ENCODE measurements around the gene C19orf38. TPM values are rescaled to one million over a fixed set of nuclear protein-coding genes. Genes with fewer than 3 reads are reported as not detected.
"Not testable (repeated sequence)": the region's sequence is repeated elsewhere in the genome, so short reads cannot be mapped to it uniquely, and the experiment has no call there.

Gene C19orf38
- total RNA-seq, 1 experiment from 2014 or later = not detected

DNA sequence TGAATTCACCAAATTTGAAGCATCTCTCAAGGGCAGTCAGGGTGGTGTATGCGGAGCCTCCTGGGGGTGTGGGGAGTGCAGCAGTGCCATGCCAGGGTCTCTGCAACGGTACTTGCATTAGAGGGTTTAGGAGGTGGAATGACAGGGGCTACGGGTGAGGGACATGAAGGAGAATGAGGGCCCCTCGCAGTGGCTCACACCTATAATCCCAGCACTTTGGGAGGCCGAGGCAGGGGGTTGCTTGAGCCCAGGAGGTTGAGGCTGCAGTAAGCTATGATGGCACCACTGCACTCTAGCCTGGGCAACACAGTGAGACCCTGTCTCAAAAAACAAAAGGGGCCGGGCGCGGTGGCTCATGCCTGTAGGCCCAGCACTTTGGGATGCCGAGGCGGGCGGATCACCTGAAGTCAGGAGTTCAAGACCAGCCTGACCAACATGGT is 21.7 kb downstream of the C19orf38 start:
- Mint-ChIP-seq H3K4me1 (peaks cover 23% of the 10 kb centered on the region), H3K27ac (peak overlapping the region; percentile 93; the same call in 1 of the 2 replicates), H3K4me3 (peak overlapping the region; percentile 71)
- ATAC-seq; H3K9me3 Mint-ChIP-seq; DNase-seq (ENCODE audit: low spot score); H3K36me3 Mint-ChIP-seq; H3K27me3 Mint-ChIP-seq (ENCODE audit: low read depth): not testable (repeated sequence)
- ChIA-PET CTCF (interaction anchor here (0.6 to 6.0 kb wide), 10 partner anchors 8 to 153 kb away, joined by 3 to 70 read pairs (median 24); partner anchors contain the start of genes DNM2 and TMED1), POLR2A (interaction anchor here (0.5 to 1.4 kb wide), 6 partner anchors 19 to 1724 kb away, joined by 3 to 8 read pairs (median 4); no protein-coding TSS in a partner anchor)
- TF ChIP-seq GTF2I (CRISPR knock-in tag; conservative IDR thresholded peaks at IDR 0.05) (peak; percentile 57; the same call in 1 of the 2 replicates), ZNF121 (CRISPR knock-in tag; IDR thresholded peaks at IDR 0.05) (peak; percentile 94)

DNA sequence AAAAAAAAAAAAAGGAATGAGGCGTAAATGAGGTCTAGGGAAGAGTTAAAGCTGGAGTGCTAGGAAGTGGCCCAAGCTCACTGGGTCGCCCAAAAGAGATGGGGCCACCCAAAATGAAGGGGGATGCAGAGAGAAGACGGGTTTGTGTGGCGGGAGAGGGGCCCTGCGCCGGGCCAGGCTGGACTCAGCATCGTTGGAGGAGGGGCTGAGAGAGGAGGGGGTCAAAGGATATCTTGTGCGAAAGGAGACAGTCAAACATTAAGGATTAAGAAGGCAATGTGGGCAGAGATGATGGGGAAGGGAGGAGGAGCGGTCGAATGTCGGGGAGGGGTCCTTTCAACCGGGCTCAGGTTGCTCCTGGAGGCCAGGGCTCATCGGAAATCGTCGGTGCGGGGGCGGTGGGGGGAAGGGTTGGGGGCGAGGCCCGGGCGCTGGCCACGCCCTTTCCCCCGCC is 22.3 kb downstream of the C19orf38 start:
- no peaks in the 10 kb centered on the region; the same call in 1 of the 2 replicates for H3K27me3 Mint-ChIP-seq (ENCODE audit: low read depth)
- ChIA-PET POLR2A (interaction anchor here (0.5 to 2.5 kb wide), 9 partner anchors 18 to 1725 kb away, joined by 3 to 12 read pairs (median 3); partner anchors contain the start of gene TMED1), CTCF (interaction anchor here (0.5 to 6.0 kb wide), 37 partner anchors 9 to 357 kb away, joined by 3 to 70 read pairs (median 4); partner anchors contain the start of genes C19orf38, DNM2, LDLR and QTRT1)
- no peak for DNase-seq (ENCODE audit: low spot score)
- 0 out of 2 replicates have a peak, but pooled peaks cover 7% of the 10 kb centered on the region for H3K36me3 Mint-ChIP-seq
- H3K4me3 Mint-ChIP-seq = peak overlapping the region; percentile 71
- H3K9me3 Mint-ChIP-seq = no peaks in the 10 kb centered on the region
- H3K27ac Mint-ChIP-seq = peak overlapping the region; percentile 93
- TF ChIP-seq FOXK1 (CRISPR knock-in tag; IDR thresholded peaks at IDR 0.05) (no peak), NFE2L1 (CRISPR knock-in tag; IDR thresholded peaks at IDR 0.05) (0 out of 2 replicates have a peak, but pooled peaks have one; percentile 26)
- ATAC-seq = peak; percentile 64; the same call in 1 of the 2 replicates
- H3K4me1 Mint-ChIP-seq = peaks cover 23% of the 10 kb centered on the region

DNA sequence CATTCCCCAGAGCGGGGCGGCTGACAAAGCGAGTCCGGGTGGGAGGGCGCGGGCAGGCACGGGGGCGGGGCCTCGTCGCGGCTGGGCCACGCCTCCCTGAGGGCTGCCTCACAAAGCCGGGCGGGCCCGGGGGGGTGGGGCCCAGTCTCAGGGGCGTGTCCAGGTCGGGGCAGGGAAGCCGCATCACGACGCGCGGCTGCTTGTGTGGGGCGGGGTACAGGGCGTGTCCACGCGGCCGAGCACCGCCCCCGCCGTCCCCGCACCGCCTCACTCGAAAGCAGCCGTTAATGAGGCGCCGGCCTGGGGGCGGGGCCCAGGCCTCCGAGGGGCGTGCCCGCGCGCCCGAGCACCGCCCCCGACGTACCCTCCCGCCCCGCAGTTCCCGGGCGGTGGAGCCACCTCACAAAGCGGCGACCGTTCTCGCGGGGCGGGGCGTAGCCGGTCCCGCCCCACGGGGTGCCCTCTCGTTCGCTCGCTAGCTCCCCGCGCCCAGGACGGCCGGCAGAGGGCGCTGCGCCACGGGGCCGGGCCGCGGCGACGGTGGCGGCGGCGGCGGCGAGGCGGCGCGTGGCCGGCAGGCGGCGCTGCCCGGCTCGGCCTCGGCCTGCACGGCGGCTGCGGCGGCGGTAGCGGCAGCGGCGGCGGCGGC is 22.9 kb downstream of the C19orf38 start, which contains the start of gene CARM1:
TSS of gene CARM1 (plus strand) at position 599 of the 649 bp plus-strand sequence. CDS start 150 bp downstream, outside the sequence.
- Mint-ChIP-seq H3K27me3 (ENCODE audit: low read depth) (no peaks in the 10 kb centered on the region; the same call in 1 of the 2 replicates), H3K4me1 (peaks cover 23% of the 10 kb centered on the region), H3K27ac (peak within 1 kb of the TSS; percentile 93), H3K4me3 (peak within 1 kb of the TSS; percentile 90), H3K9me3 (no peaks in the 10 kb centered on the region), H3K36me3 (0 out of 2 replicates have a peak, but pooled peaks cover 7% of the 10 kb centered on the region)
- CTCF ChIA-PET = interaction anchor here (0.5 to 6.0 kb wide), 35 partner anchors 9 to 357 kb away, joined by 3 to 70 read pairs (median 4); partner anchors contain the start of genes C19orf38, DNM2, LDLR and QTRT1
- ATAC-seq = peak; percentile 90
- DNase-seq (ENCODE audit: low spot score) = peak; percentile 99
- POLR2A ChIA-PET = interaction anchor here (0.6 to 2.5 kb wide), 4 partner anchors 18 to 144 kb away, joined by 3 to 12 read pairs (median 3); partner anchors contain the start of gene TMED1
- no peak for TF ChIP-seq ZNF423 (CRISPR knock-in tag; IDR thresholded peaks at IDR 0.05)
- 0 out of 2 replicates have a peak, but pooled peaks have one; percentile 9 for TF ChIP-seq NFYB (CRISPR knock-in tag; conservative IDR thresholded peaks at IDR 0.05; ENCODE audit: low read depth)
- TF ChIP-seq, protein P1, sequence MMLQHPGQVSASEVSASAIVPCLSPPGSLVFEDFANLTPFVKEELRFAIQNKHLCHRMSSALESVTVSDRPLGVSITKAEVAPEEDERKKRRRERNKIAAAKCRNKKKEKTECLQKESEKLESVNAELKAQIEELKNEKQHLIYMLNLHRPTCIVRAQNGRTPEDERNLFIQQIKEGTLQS (CRISPR knock-in tag; conservative IDR thresholded peaks at IDR 0.05) = no peak
- TF ChIP-seq, protein P2, sequence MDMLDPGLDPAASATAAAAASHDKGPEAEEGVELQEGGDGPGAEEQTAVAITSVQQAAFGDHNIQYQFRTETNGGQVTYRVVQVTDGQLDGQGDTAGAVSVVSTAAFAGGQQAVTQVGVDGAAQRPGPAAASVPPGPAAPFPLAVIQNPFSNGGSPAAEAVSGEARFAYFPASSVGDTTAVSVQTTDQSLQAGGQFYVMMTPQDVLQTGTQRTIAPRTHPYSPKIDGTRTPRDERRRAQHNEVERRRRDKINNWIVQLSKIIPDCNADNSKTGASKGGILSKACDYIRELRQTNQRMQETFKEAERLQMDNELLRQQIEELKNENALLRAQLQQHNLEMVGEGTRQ (CRISPR knock-in tag; IDR thresholded peaks at IDR 0.05) = peak; percentile 28; the same call in 1 of the 2 replicates
- TF ChIP-seq SOX15 (CRISPR knock-in tag; IDR thresholded peaks at IDR 0.05) = no peak
- TF ChIP-seq NR3C1 (CRISPR knock-in tag; conservative IDR thresholded peaks at IDR 0.05; ENCODE audit: low read depth) = no peak
- no peak for TF ChIP-seq ZNF416 (CRISPR knock-in tag; IDR thresholded peaks at IDR 0.05)
- TF ChIP-seq, protein P3, sequence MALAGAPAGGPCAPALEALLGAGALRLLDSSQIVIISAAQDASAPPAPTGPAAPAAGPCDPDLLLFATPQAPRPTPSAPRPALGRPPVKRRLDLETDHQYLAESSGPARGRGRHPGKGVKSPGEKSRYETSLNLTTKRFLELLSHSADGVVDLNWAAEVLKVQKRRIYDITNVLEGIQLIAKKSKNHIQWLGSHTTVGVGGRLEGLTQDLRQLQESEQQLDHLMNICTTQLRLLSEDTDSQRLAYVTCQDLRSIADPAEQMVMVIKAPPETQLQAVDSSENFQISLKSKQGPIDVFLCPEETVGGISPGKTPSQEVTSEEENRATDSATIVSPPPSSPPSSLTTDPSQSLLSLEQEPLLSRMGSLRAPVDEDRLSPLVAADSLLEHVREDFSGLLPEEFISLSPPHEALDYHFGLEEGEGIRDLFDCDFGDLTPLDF (CRISPR knock-in tag; IDR thresholded peaks at IDR 0.05) = no peak
- TF ChIP-seq, protein P4, sequence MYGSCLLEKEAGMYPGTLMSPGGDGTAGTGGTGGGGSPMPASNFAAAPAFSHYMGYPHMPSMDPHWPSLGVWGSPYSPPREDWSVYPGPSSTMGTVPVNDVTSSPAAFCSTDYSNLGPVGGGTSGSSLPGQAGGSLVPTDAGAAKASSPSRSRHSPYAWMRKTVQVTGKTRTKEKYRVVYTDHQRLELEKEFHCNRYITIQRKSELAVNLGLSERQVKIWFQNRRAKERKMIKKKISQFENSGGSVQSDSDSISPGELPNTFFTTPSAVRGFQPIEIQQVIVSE (CRISPR knock-in tag; IDR thresholded peaks at IDR 0.05; ENCODE audit: borderline replicate concordance) = no peak
- TF ChIP-seq, protein P5, sequence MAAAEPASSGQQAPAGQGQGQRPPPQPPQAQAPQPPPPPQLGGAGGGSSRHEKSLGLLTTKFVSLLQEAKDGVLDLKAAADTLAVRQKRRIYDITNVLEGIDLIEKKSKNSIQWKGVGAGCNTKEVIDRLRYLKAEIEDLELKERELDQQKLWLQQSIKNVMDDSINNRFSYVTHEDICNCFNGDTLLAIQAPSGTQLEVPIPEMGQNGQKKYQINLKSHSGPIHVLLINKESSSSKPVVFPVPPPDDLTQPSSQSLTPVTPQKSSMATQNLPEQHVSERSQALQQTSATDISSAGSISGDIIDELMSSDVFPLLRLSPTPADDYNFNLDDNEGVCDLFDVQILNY (CRISPR knock-in tag; IDR thresholded peaks at IDR 0.05) = peak; percentile 72; the same call in 1 of the 2 replicates
- no peak for TF ChIP-seq SMAD3 (CRISPR knock-in tag; IDR thresholded peaks at IDR 0.05; ENCODE audit: borderline replicate concordance)
- TF ChIP-seq, protein P6, sequence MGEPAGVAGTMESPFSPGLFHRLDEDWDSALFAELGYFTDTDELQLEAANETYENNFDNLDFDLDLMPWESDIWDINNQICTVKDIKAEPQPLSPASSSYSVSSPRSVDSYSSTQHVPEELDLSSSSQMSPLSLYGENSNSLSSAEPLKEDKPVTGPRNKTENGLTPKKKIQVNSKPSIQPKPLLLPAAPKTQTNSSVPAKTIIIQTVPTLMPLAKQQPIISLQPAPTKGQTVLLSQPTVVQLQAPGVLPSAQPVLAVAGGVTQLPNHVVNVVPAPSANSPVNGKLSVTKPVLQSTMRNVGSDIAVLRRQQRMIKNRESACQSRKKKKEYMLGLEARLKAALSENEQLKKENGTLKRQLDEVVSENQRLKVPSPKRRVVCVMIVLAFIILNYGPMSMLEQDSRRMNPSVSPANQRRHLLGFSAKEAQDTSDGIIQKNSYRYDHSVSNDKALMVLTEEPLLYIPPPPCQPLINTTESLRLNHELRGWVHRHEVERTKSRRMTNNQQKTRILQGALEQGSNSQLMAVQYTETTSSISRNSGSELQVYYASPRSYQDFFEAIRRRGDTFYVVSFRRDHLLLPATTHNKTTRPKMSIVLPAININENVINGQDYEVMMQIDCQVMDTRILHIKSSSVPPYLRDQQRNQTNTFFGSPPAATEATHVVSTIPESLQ (CRISPR knock-in tag; IDR thresholded peaks at IDR 0.05) = no peak
- peak; percentile 95 for TF ChIP-seq SP1 (CRISPR knock-in tag; conservative IDR thresholded peaks at IDR 0.05)
- no peak for TF ChIP-seq TCF7 (CRISPR knock-in tag; IDR thresholded peaks at IDR 0.05; ENCODE audit: low read depth)
- TF ChIP-seq, protein P7, sequence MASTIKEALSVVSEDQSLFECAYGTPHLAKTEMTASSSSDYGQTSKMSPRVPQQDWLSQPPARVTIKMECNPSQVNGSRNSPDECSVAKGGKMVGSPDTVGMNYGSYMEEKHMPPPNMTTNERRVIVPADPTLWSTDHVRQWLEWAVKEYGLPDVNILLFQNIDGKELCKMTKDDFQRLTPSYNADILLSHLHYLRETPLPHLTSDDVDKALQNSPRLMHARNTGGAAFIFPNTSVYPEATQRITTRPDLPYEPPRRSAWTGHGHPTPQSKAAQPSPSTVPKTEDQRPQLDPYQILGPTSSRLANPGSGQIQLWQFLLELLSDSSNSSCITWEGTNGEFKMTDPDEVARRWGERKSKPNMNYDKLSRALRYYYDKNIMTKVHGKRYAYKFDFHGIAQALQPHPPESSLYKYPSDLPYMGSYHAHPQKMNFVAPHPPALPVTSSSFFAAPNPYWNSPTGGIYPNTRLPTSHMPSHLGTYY (CRISPR knock-in tag; IDR thresholded peaks at IDR 0.05) = no peak
- TF ChIP-seq PRRX2 (CRISPR knock-in tag; IDR thresholded peaks at IDR 0.05) = no peak
- no peak for TF ChIP-seq ZNF263 (CRISPR knock-in tag; IDR thresholded peaks at IDR 0.05; ENCODE audit: low read depth)
- TF ChIP-seq CREM (CRISPR knock-in tag; IDR thresholded peaks at IDR 0.05) = peak; percentile 77; the same call in 1 of the 2 replicates
- TF ChIP-seq RELA (CRISPR knock-in tag; IDR thresholded peaks at IDR 0.05; ENCODE audit: borderline replicate concordance) = no peak

Measured in WTC11 (cell line).